ENCODE data around the gene RNF181. TPM values are rescaled to one million over a fixed set of nuclear protein-coding genes. Genes with fewer than 3 reads are reported as not detected.

Gene RNF181
- total RNA-seq, 1 donor from 2014 or later, result 85.7 TPM

- H3K27ac Mint-ChIP-seq, result no peak overlapping the region
- no peaks in the 10 kb centered on the region for H3K9me3 Mint-ChIP-seq (ENCODE audit: low read depth)
- H3K27me3 Mint-ChIP-seq, result no peaks in the 10 kb centered on the region
- no peak overlapping the region for H3K4me3 Mint-ChIP-seq (ENCODE audit: low read depth)
- H3K4me1 Mint-ChIP-seq (ENCODE audit: low read depth), result peaks cover 3% of the 10 kb centered on the region
- no peak for TF ChIP-seq CTCF (IDR thresholded peaks at IDR 0.05; ENCODE audit: unreplicated experiment)
- DNase-seq (ENCODE audit: low spot score, unreplicated experiment), result no peak
- H3K36me3 Mint-ChIP-seq (ENCODE audit: insufficient read depth), result peaks cover 22% of the 10 kb centered on the region
These were observed 47.0 kb upstream of the RNF181 start for GRCh38 chr2:85548608-85548900.

GRCh38 chr2:85549095-85549494 lies 46.5 kb upstream of the RNF181 start:
- Mint-ChIP-seq H3K36me3 (ENCODE audit: insufficient read depth) (peaks cover 21% of the 10 kb centered on the region), H3K4me3 (ENCODE audit: low read depth) (no peak overlapping the region), H3K27me3 (no peaks in the 10 kb centered on the region), H3K27ac (no peak overlapping the region), H3K4me1 (ENCODE audit: low read depth) (peaks cover 2% of the 10 kb centered on the region), H3K9me3 (ENCODE audit: low read depth) (no peaks in the 10 kb centered on the region)
- no peak for DNase-seq (ENCODE audit: low spot score, unreplicated experiment)
- no peak for TF ChIP-seq CTCF (IDR thresholded peaks at IDR 0.05; ENCODE audit: unreplicated experiment)

- no peak for TF ChIP-seq CTCF (IDR thresholded peaks at IDR 0.05; ENCODE audit: unreplicated experiment)
- Mint-ChIP-seq H3K27me3 (no peaks in the 10 kb centered on the region), H3K36me3 (ENCODE audit: insufficient read depth) (peaks cover 18% of the 10 kb centered on the region), H3K9me3 (ENCODE audit: low read depth) (no peaks in the 10 kb centered on the region), H3K4me1 (ENCODE audit: low read depth) (peaks cover 2% of the 10 kb centered on the region), H3K27ac (no peak overlapping the region), H3K4me3 (ENCODE audit: low read depth) (no peak overlapping the region)
- DNase-seq (ENCODE audit: low spot score, unreplicated experiment), result no peak
These were observed 45.7 kb upstream of the RNF181 start for GRCh38 chr2:85549826-85550225.

GRCh38 chr2:85550486-85550885 lies 45.1 kb upstream of the RNF181 start:
- Mint-ChIP-seq H3K27ac (no peak overlapping the region), H3K4me1 (ENCODE audit: low read depth) (peaks cover 2% of the 10 kb centered on the region), H3K9me3 (ENCODE audit: low read depth) (no peaks in the 10 kb centered on the region), H3K36me3 (ENCODE audit: insufficient read depth) (peaks cover 18% of the 10 kb centered on the region), H3K27me3 (no peaks in the 10 kb centered on the region), H3K4me3 (ENCODE audit: low read depth) (no peak overlapping the region)
- TF ChIP-seq CTCF (IDR thresholded peaks at IDR 0.05; ENCODE audit: unreplicated experiment), result no peak
- no peak for DNase-seq (ENCODE audit: low spot score, unreplicated experiment)

- no peak overlapping the region for H3K4me3 Mint-ChIP-seq (ENCODE audit: low read depth)
- H3K27ac Mint-ChIP-seq, result no peak overlapping the region
- peak; percentile 79 for DNase-seq (ENCODE audit: low spot score, unreplicated experiment)
- H3K9me3 Mint-ChIP-seq (ENCODE audit: low read depth), result no peaks in the 10 kb centered on the region
- H3K36me3 Mint-ChIP-seq (ENCODE audit: insufficient read depth), result peaks cover 20% of the 10 kb centered on the region
- no peaks in the 10 kb centered on the region for H3K27me3 Mint-ChIP-seq
- TF ChIP-seq CTCF (IDR thresholded peaks at IDR 0.05; ENCODE audit: unreplicated experiment), result peak; percentile 99
- peaks cover 3% of the 10 kb centered on the region for H3K4me1 Mint-ChIP-seq (ENCODE audit: low read depth)
These were observed 43.6 kb upstream of the RNF181 start for GRCh38 chr2:85551698-85552678.

Measured in progenitor cell of endocrine pancreas (in vitro differentiated cells).